OCI-LY3 (cell line): ENCODE measurements around the gene SPDYE2B.
"Not testable (repeated sequence)": the region's sequence is repeated elsewhere in the genome, so short reads cannot be mapped to it uniquely, and the experiment has no call there.

Experiments
- EZH2phosphoT487 ChIP-seq: fragments of 200-600 bp; shearing (Covaris generic); IDR thresholded peaks from 2 replicates; pipeline ENCODE4 v1.6.1; 2018; ENCODE audit warnings: antibody characterized with exemption, mixed run types, low read depth
- TF ChIP-seq, protein P1 (sequence below): fragments of 200-600, 300-600 bp; sonication (generic); IDR thresholded peaks from 2 replicates; pipeline ENCODE4 v1.5.1; 2014; ENCODE audit warnings: antibody characterized with exemption, low read length, low read depth

DNA sequence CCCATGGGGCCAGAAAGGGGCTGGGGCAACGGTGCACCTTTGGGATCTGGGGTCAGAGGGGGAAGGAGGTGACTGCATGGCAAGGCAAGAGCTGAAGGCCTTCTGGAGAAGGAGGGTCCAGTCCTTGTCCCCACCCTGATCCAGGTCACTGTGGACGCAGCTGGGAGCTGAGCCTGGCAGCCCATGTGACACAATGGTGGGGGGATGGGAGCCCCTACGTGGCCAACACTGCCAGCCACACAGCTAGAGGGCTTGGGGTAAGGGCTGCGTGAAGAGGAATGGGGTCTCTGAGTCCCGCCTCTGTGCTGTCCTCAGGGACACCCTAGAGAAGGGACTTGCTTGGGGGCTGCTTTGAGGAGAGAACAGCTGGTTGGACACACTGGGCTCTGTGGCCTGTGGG, 30.7 kb downstream of the SPDYE2B start:
- TF ChIP-seq, protein P1, sequence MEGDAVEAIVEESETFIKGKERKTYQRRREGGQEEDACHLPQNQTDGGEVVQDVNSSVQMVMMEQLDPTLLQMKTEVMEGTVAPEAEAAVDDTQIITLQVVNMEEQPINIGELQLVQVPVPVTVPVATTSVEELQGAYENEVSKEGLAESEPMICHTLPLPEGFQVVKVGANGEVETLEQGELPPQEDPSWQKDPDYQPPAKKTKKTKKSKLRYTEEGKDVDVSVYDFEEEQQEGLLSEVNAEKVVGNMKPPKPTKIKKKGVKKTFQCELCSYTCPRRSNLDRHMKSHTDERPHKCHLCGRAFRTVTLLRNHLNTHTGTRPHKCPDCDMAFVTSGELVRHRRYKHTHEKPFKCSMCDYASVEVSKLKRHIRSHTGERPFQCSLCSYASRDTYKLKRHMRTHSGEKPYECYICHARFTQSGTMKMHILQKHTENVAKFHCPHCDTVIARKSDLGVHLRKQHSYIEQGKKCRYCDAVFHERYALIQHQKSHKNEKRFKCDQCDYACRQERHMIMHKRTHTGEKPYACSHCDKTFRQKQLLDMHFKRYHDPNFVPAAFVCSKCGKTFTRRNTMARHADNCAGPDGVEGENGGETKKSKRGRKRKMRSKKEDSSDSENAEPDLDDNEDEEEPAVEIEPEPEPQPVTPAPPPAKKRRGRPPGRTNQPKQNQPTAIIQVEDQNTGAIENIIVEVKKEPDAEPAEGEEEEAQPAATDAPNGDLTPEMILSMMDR: not testable (repeated sequence)
- TF ChIP-seq EZH2phosphoT487: not testable (repeated sequence)
